Measurements from ENCODE around the gene TLE6.

- TF ChIP-seq CTCF (IDR thresholded peaks at IDR 0.05) (no peak), POLR2A (IDR thresholded peaks at IDR 0.05) (no peak)
Measured at GRCh38 chr19:2974342-2975041, 2.9 kb upstream of the TLE6 start.

All from lower leg skin (tissue), 3 donors.